Sigmoid colon (tissue), 7 donors: ENCODE measurements around the gene TMEM203. TPM values are rescaled to one million over a fixed set of nuclear protein-coding genes. Genes with fewer than 3 reads are reported as not detected.

ENCODE experiments used
- DNase-seq: peaks from one replicate; pipeline ENCODE4 v3.0.0-alpha.2; 2019
- H3K27ac ChIP-seq, 4 donors: fragments of 200-600 bp; sonication (generic); one replicate each; pipeline ENCODE4 v1.5.1; 2016 to 2019; ENCODE audit warnings: mild to moderate bottlenecking in 1 of 4
- H3K27me3 ChIP-seq, 3 donors: fragments of 200-600 bp; sonication (generic); one replicate each; pipeline ENCODE4 v1.5.1; 2019; ENCODE audit warnings: mild to moderate bottlenecking in 1 of 3
- H3K36me3 ChIP-seq, 4 donors: fragments of 200-600 bp; sonication (generic); one replicate each; pipeline ENCODE4 v1.5.1; 2016 to 2019
- H3K4me1 ChIP-seq, 4 donors: fragments of 200-600 bp; sonication (generic); one replicate each; pipeline ENCODE4 v1.5.1; 2017 to 2019
- H3K4me3 ChIP-seq, 4 donors: fragments of 200-600 bp; sonication (generic); one replicate each; pipeline ENCODE4 v1.5.1; 2017 to 2019; ENCODE audit warnings: mild to moderate bottlenecking in 2 of 4, moderate library complexity in 1 of 4
- H3K9me3 ChIP-seq, 4 donors: fragments of 200-600 bp in 3 of 4; sonication (generic) in 3 of 4; one replicate each; pipeline versions ENCODE4 v1.5.1 to v1.6.1; 2013 to 2019
- EP300 ChIP-seq, 4 donors: sonication (generic); formaldehyde crosslinking; IDR thresholded peaks; one replicate each; pipeline ENCODE4 v1.6.1; 2017; ENCODE audit warnings: antibody characterized with exemption in 4 of 4
- POLR2A ChIP-seq, 2 donors: fragments of 450-650 bp; IDR thresholded peaks; one replicate each; pipeline ENCODE4 v1.6.1; 2016; ENCODE audit warnings: antibody characterized with exemption in 2 of 2, mild to moderate bottlenecking in 2 of 2, moderate library complexity in 2 of 2
- POLR2AphosphoS5 ChIP-seq, 4 donors: sonication (generic); formaldehyde crosslinking; IDR thresholded peaks; one replicate each; pipeline ENCODE4 v1.6.1; 2017; ENCODE audit warnings: antibody characterized with exemption in 4 of 4
- WGBS, 2 donors: extraction: QIAGEN DNeasy Blood & Tissue Kit; methylation state at CpG; one replicate each; pipeline ENCODE4 v1.1.7; 2013; 5-methylcytosine and 5-hydroxymethylcytosine counted together
- intact Hi-C: fragments of 100-400 bp; cut with DNase I; formaldehyde crosslinking; loops from one replicate; pipeline ENCODE4 v1.15.1; 2023
- polyA plus RNA-seq, 3 donors: library from polyadenylated mRNA; stranded (reverse); fragments of 200-250 nt; gene quantifications; one replicate each; pipeline ENCODE4 v1.2.3, GENCODE V29; 2013
- total RNA-seq, 4 donors: library from RNA; depleted of rRNA; stranded (reverse); fragments of >200 nt; gene quantifications; one replicate each; pipeline ENCODE4 v1.1.0, GENCODE V29; 2016
- TF ChIP-seq, protein P1 (sequence below), 4 experiments: fragments of 450-650 bp in 3 of 4; fragments of 200-600 bp in 1 of 4; IDR thresholded peaks; one replicate each; pipeline ENCODE4 v1.5.1; 2016 to 2019; ENCODE audit warnings: antibody characterized with exemption in 4 of 4, mild to moderate bottlenecking in 3 of 4, moderate library complexity in 2 of 4
- donor health status: healthy with polysubstance abuse.
- donor health status: Bipolar disorder and iron deficiency.
- donor health status: healthy.

TMEM203 gene
- total and polyA plus RNA-seq, 7 donors, result 24.8 to 42.0 (median 33.2) TPM

- intact Hi-C loops, result no loop called here
- no peak for TF ChIP-seq EP300 (IDR thresholded peaks at IDR 0.05)
- peaks cover 75 to 100% (median 83%) of the 10 kb centered on the region in 3 donors for H3K27me3 ChIP-seq
Observed at GRCh38 chr9:137167747-137168572, 37.5 kb downstream of the TMEM203 start.

GRCh38 chr9:137167277-137167746, 38.1 kb downstream of the TMEM203 start:
- peaks cover 0 to 42% (median 41%) of the 10 kb centered on the region in 4 donors for H3K4me1 ChIP-seq
- 14 to 25% methylated on average over 44 of the region's 44 CpGs for WGBS, 2 donors
- no peaks in the 10 kb centered on the region for H3K9me3 ChIP-seq
- H3K4me3 ChIP-seq, result no peak overlapping the region
- peaks cover 81 to 100% (median 89%) of the 10 kb centered on the region in 3 donors for H3K27me3 ChIP-seq
- TF ChIP-seq POLR2A (IDR thresholded peaks at IDR 0.05) (no peak), POLR2AphosphoS5 (IDR thresholded peaks at IDR 0.05) (no peak), EP300 (IDR thresholded peaks at IDR 0.05) (no peak)
- TF ChIP-seq, protein P1, sequence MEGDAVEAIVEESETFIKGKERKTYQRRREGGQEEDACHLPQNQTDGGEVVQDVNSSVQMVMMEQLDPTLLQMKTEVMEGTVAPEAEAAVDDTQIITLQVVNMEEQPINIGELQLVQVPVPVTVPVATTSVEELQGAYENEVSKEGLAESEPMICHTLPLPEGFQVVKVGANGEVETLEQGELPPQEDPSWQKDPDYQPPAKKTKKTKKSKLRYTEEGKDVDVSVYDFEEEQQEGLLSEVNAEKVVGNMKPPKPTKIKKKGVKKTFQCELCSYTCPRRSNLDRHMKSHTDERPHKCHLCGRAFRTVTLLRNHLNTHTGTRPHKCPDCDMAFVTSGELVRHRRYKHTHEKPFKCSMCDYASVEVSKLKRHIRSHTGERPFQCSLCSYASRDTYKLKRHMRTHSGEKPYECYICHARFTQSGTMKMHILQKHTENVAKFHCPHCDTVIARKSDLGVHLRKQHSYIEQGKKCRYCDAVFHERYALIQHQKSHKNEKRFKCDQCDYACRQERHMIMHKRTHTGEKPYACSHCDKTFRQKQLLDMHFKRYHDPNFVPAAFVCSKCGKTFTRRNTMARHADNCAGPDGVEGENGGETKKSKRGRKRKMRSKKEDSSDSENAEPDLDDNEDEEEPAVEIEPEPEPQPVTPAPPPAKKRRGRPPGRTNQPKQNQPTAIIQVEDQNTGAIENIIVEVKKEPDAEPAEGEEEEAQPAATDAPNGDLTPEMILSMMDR (IDR thresholded peaks at IDR 0.05), result no peak
- no peaks in the 10 kb centered on the region for H3K36me3 ChIP-seq
- intact Hi-C loops, result no loop called here
- no peak for DNase-seq
- no peak overlapping the region for H3K27ac ChIP-seq

More at GRCh38 chr9:137167747-137168572, 37.5 kb downstream of the TMEM203 start:
- no peaks in the 10 kb centered on the region for H3K36me3 ChIP-seq
- DNase-seq, result no peak
- H3K27ac ChIP-seq, result no peak overlapping the region
- 3 to 7% methylated on average over 57 of the region's 57 CpGs for WGBS, 2 donors
- no peaks in the 10 kb centered on the region for H3K9me3 ChIP-seq
- H3K4me3 ChIP-seq, result peak overlapping the region in 3 of 4 donors; percentile 27 to 42 (median 37)
- peaks cover 0 to 36% (median 35%) of the 10 kb centered on the region in 4 donors for H3K4me1 ChIP-seq

DNA sequence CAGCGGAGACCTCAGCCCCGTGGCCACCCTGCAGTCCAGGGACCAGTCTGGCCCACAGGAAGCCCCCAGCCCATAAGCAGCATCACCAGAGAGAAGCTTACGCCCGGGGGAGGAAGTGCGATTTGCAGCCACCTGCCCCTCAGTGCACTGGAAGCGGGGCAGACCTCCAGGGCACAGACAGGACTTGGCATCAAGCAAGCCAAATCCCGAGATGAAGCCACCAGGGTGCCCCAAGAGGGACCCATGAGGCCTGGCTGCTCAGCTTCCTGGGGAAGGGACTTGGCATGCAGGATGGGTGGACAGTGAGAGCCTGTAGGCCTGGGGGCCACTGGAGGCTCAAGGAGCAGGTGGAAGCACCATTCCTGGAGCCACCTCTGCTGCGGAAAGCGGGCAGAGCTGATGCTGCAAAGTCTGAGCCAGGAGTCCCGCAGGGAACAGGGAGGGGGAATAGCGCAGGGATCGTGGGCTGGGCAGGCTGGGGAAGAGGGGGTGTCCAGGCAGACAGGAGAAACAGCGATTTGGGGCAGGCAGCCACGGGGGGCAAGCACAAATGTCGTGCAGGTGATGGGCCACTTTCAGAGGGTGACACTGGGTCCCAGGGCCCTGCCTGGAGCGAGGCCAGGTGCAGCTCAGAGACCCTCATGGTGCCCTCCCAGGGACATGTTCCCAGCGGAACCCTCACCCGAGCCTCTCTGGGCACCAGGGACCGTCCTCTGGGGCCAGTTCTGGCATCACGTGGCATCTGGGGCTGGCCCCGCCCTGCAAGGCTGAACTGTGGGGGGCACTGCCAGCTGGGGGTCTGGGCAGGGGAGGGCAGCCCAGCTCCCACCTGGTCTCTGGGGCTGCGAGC, 38.8 kb downstream of the TMEM203 start:
- peaks cover 0 to 49% (median 48%) of the 10 kb centered on the region in 4 donors for H3K4me1 ChIP-seq
- 61 to 74% methylated on average over 22 of the region's 22 CpGs for WGBS, 2 donors
- DNase-seq, result no peak

DNA sequence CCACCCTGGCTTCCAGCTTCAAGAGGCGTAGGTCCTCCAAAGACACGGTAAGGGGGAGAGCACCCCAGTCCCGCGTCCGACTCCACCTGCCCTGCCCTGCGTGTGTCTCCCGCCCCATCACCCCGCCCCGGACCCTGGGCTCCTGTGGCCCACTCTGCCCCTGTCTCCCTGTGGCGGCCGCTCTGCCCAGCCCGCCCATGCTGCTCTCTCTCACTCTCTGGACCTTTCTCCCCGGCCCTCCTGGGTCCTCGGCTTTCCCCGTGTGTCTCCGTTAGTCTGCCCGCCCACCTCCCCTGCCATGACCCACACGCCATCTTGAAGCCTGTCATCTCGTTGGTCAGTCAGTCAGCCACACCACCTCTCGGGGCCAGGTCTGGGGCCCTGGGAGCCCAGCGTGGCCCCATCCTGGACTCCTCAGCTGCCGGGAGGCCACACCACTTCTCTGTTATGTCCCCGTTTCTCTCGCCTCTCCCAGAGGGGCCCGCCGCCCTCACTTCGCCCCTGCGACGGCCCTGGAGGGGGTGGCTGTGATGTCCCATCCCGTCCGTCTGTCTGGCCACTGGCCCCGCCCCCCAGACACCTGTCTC, 40.1 kb downstream of the TMEM203 start:
- 84 to 89% methylated on average over 32 of the region's 32 CpGs for WGBS, 2 donors
- no peak for DNase-seq
- Histone ChIP-seq H3K36me3 (no peaks in the 10 kb centered on the region), H3K4me3 (no peak overlapping the region), H3K9me3 (no peaks in the 10 kb centered on the region), H3K27ac (no peak overlapping the region), H3K27me3 (peaks cover 95 to 100% (median 100%) of the 10 kb centered on the region in 3 donors), H3K4me1 (peaks cover 0 to 54% (median 53%) of the 10 kb centered on the region in 4 donors)
- TF ChIP-seq, protein P1 (IDR thresholded peaks at IDR 0.05), result no peak
- TF ChIP-seq POLR2AphosphoS5 (IDR thresholded peaks at IDR 0.05), result no peak
- TF ChIP-seq POLR2A (IDR thresholded peaks at IDR 0.05), result no peak
- TF ChIP-seq EP300 (IDR thresholded peaks at IDR 0.05), result no peak
- intact Hi-C loops, result no loop called here

More for the DNA sequence above, 38.8 kb downstream of the TMEM203 start:
- Histone ChIP-seq H3K27me3 (peaks cover 88 to 100% (median 96%) of the 10 kb centered on the region in 3 donors), H3K36me3 (no peaks in the 10 kb centered on the region), H3K9me3 (no peaks in the 10 kb centered on the region), H3K27ac (no peak overlapping the region), H3K4me3 (no peak overlapping the region)
- TF ChIP-seq EP300 (IDR thresholded peaks at IDR 0.05) (no peak), POLR2AphosphoS5 (IDR thresholded peaks at IDR 0.05) (no peak), POLR2A (IDR thresholded peaks at IDR 0.05) (no peak)
- TF ChIP-seq, protein P1 (IDR thresholded peaks at IDR 0.05), result no peak
- intact Hi-C loops, result no loop called here
